SK-N-SH treated with all-trans-retinoic acid at 6 μM for 48 hours (cell line): Measurements from ENCODE around the gene RPS6KA2.

ENCODE experiments used
- ATAC-seq: fragments of 200-7000 bp; cut with Tn5 transposase; 3 replicates; pipeline ENCODE4 v1.9.1; 2020; ENCODE audit warnings: mild to moderate bottlenecking, moderate library complexity
- ARNTL ChIP-seq: fragments of 450-650 bp; formaldehyde crosslinking; IDR thresholded peaks from 2 replicates; pipeline ENCODE4 v1.5.0; 2020; ENCODE audit warnings: low read depth, mild to moderate bottlenecking, moderate library complexity, borderline replicate concordance
- BACH2 ChIP-seq: fragments of 250-450 bp; sonication (Bioruptor Pico); IDR thresholded peaks from 2 replicates; pipeline ENCODE4 v1.9.0; 2021; ENCODE audit warnings: mild to moderate bottlenecking, borderline replicate concordance
- CSDC2 ChIP-seq: fragments of 250-450 bp; sonication (Bioruptor Pico); IDR thresholded peaks from 2 replicates; pipeline ENCODE4 v1.5.0; 2020; ENCODE audit warnings: mild to moderate bottlenecking, moderate library complexity
- ESRRG ChIP-seq: fragments of 250-450 bp; sonication (Bioruptor Pico); IDR thresholded peaks from 2 replicates; pipeline ENCODE4 v1.6.1; 2021; ENCODE audit warnings: mild to moderate bottlenecking
- GLIS3 ChIP-seq: fragments of 250-450 bp; sonication (Bioruptor Pico); IDR thresholded peaks from 2 replicates; pipeline ENCODE4 v1.5.0; 2020; ENCODE audit warnings: mild to moderate bottlenecking, moderate library complexity
- ISL1 ChIP-seq: fragments of 250-450 bp; sonication (Bioruptor Pico); IDR thresholded peaks from 2 replicates; pipeline ENCODE4 v2.1.2; 2022; ENCODE audit warnings: mild to moderate bottlenecking, moderate library complexity
- OSR1 ChIP-seq: fragments of 250-450 bp; sonication (Bioruptor Pico); IDR thresholded peaks from 2 replicates; pipeline ENCODE4 v1.8.0; 2022; ENCODE audit warnings: moderate library complexity, mild to moderate bottlenecking, inconsistent platforms
- PPARA ChIP-seq: fragments of 250-450 bp; sonication (Bioruptor Pico); IDR thresholded peaks from 2 replicates; pipeline ENCODE4 v1.5.0; 2020; ENCODE audit warnings: mild to moderate bottlenecking, borderline replicate concordance
- RARB ChIP-seq: fragments of 250-450 bp; sonication (Bioruptor Pico); IDR thresholded peaks from 2 replicates; pipeline ENCODE4 v1.8.0; 2021; ENCODE audit warnings: mild to moderate bottlenecking, moderate library complexity
- SNAI2 ChIP-seq: fragments of 250-450 bp; sonication (Bioruptor Pico); IDR thresholded peaks from 2 replicates; pipeline ENCODE4 v1.5.0; 2020; ENCODE audit warnings: mild to moderate bottlenecking, moderate library complexity
- TOX ChIP-seq: fragments of 250-450 bp; sonication (Bioruptor Pico); IDR thresholded peaks from 2 replicates; pipeline ENCODE4 v1.8.0; 2021; ENCODE audit warnings: mild to moderate bottlenecking, moderate library complexity, borderline replicate concordance
- ZC3H10 ChIP-seq: fragments of 250-450 bp; sonication (Bioruptor Pico); IDR thresholded peaks from 2 replicates; pipeline ENCODE4 v1.5.1; 2021; ENCODE audit warnings: mild to moderate bottlenecking, moderate library complexity
- ZFP30 ChIP-seq: fragments of 450-650 bp; formaldehyde crosslinking; IDR thresholded peaks from 2 replicates; pipeline ENCODE4 v1.5.0; 2022; ENCODE audit warnings: mild to moderate bottlenecking, moderate library complexity
- ZNF565 ChIP-seq: fragments of 450-650 bp; formaldehyde crosslinking; conservative IDR thresholded peaks from 2 replicates; pipeline ENCODE4 v1.5.0; 2020; ENCODE audit warnings: low read depth, mild to moderate bottlenecking, moderate library complexity
- TF ChIP-seq, protein P1 (sequence below): fragments of 250-450 bp; sonication (Bioruptor Pico); IDR thresholded peaks from 2 replicates; pipeline ENCODE4 v1.8.0; 2020; ENCODE audit warnings: mild to moderate bottlenecking, moderate library complexity, borderline replicate concordance
- TF ChIP-seq, protein P2 (sequence below): fragments of 250-450 bp; sonication (Bioruptor Pico); IDR thresholded peaks from 2 replicates; pipeline ENCODE4 v1.5.1; 2021; ENCODE audit warnings: mild to moderate bottlenecking, moderate library complexity
- TF ChIP-seq, protein P3 (sequence below): fragments of 250-450 bp; sonication (Bioruptor Pico); IDR thresholded peaks from 2 replicates; pipeline ENCODE4 v1.8.0; 2021; ENCODE audit warnings: low read depth, mild to moderate bottlenecking, moderate library complexity, borderline replicate concordance
- TF ChIP-seq, protein P4 (sequence below): fragments of 250-450 bp; sonication (Bioruptor Pico); IDR thresholded peaks from 2 replicates; pipeline ENCODE4 v1.5.0; 2020; ENCODE audit warnings: mild to moderate bottlenecking, moderate library complexity
- TF ChIP-seq, protein P5 (sequence below): fragments of 250-450 bp; sonication (Bioruptor Pico); IDR thresholded peaks from 2 replicates; pipeline ENCODE4 v1.5.1; 2020; ENCODE audit warnings: low read depth, mild to moderate bottlenecking, moderate library complexity

RPS6KA2 gene

DNA sequence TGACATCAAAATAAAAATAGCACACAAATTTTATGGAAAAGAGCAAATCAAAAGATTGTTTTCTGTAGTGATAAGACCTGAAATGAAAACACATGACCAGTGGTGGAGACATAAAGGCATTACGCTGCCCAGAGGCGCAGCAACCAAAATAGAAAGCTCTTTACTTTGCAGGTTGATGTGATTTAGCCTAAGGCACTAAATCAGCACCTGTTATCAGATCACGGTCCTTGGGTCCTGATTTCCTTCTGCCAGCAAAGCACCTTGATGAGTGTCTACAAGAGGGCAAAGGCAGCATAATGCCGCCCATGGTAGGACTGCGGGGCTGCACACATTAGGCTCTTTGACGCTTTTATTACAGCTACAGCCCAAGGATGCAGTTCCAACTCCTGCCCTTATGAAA is 21.3 kb downstream of the RPS6KA2 start:
- TF ChIP-seq RARB (CRISPR knock-in tag) (no peak), SNAI2 (CRISPR knock-in tag) (no peak), TOX (CRISPR knock-in tag) (no peak), ISL1 (CRISPR knock-in tag) (no peak), GLIS3 (CRISPR knock-in tag) (no peak)
- TF ChIP-seq, protein P1, sequence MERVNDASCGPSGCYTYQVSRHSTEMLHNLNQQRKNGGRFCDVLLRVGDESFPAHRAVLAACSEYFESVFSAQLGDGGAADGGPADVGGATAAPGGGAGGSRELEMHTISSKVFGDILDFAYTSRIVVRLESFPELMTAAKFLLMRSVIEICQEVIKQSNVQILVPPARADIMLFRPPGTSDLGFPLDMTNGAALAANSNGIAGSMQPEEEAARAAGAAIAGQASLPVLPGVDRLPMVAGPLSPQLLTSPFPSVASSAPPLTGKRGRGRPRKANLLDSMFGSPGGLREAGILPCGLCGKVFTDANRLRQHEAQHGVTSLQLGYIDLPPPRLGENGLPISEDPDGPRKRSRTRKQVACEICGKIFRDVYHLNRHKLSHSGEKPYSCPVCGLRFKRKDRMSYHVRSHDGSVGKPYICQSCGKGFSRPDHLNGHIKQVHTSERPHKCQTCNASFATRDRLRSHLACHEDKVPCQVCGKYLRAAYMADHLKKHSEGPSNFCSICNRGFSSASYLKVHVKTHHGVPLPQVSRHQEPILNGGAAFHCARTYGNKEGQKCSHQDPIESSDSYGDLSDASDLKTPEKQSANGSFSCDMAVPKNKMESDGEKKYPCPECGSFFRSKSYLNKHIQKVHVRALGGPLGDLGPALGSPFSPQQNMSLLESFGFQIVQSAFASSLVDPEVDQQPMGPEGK (CRISPR knock-in tag) = no peak
- TF ChIP-seq, protein P2, sequence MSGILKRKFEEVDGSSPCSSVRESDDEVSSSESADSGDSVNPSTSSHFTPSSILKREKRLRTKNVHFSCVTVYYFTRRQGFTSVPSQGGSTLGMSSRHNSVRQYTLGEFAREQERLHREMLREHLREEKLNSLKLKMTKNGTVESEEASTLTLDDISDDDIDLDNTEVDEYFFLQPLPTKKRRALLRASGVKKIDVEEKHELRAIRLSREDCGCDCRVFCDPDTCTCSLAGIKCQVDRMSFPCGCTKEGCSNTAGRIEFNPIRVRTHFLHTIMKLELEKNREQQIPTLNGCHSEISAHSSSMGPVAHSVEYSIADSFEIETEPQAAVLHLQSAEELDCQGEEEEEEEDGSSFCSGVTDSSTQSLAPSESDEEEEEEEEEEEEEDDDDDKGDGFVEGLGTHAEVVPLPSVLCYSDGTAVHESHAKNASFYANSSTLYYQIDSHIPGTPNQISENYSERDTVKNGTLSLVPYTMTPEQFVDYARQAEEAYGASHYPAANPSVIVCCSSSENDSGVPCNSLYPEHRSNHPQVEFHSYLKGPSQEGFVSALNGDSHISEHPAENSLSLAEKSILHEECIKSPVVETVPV (CRISPR knock-in tag) = no peak
- no peak for ATAC-seq

DNA sequence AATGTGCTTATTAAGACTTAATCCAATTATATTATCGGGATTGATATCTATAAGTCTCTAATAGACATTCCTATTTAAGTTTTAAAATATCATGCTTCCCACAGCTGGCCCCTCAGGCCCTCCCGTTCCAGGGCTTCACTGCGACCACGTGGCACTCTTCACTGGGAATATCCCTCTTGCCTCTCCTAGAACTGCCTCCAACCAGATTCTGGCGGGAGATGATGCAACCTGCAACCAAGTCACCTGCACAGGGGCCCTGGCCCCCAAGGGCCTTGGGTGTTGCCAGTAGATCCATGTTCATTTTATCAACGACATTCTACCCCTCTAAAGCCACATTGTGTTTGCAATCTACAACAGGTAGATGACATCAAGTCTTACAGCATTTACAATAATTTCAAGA is 22.1 kb downstream of the RPS6KA2 start:
- TF ChIP-seq SNAI2 (CRISPR knock-in tag) (no peak), OSR1 (no peak), ZFP30 (CRISPR knock-in tag) (no peak), ESRRG (CRISPR knock-in tag) (no peak), ZC3H10 (no peak), ISL1 (CRISPR knock-in tag) (no peak), BACH2 (no peak), TOX (CRISPR knock-in tag) (no peak), CSDC2 (no peak), GLIS3 (CRISPR knock-in tag) (no peak), ZNF565 (CRISPR knock-in tag) (no peak), ARNTL (CRISPR knock-in tag) (no peak), PPARA (CRISPR knock-in tag) (no peak)
- TF ChIP-seq, protein P3, sequence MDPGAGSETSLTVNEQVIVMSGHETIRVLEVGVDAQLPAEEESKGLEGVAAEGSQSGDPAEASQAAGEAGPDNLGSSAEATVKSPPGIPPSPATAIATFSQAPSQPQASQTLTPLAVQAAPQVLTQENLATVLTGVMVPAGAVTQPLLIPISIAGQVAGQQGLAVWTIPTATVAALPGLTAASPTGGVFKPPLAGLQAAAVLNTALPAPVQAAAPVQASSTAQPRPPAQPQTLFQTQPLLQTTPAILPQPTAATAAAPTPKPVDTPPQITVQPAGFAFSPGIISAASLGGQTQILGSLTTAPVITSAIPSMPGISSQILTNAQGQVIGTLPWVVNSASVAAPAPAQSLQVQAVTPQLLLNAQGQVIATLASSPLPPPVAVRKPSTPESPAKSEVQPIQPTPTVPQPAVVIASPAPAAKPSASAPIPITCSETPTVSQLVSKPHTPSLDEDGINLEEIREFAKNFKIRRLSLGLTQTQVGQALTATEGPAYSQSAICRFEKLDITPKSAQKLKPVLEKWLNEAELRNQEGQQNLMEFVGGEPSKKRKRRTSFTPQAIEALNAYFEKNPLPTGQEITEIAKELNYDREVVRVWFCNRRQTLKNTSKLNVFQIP (CRISPR knock-in tag) = no peak
- TF ChIP-seq, protein P4, sequence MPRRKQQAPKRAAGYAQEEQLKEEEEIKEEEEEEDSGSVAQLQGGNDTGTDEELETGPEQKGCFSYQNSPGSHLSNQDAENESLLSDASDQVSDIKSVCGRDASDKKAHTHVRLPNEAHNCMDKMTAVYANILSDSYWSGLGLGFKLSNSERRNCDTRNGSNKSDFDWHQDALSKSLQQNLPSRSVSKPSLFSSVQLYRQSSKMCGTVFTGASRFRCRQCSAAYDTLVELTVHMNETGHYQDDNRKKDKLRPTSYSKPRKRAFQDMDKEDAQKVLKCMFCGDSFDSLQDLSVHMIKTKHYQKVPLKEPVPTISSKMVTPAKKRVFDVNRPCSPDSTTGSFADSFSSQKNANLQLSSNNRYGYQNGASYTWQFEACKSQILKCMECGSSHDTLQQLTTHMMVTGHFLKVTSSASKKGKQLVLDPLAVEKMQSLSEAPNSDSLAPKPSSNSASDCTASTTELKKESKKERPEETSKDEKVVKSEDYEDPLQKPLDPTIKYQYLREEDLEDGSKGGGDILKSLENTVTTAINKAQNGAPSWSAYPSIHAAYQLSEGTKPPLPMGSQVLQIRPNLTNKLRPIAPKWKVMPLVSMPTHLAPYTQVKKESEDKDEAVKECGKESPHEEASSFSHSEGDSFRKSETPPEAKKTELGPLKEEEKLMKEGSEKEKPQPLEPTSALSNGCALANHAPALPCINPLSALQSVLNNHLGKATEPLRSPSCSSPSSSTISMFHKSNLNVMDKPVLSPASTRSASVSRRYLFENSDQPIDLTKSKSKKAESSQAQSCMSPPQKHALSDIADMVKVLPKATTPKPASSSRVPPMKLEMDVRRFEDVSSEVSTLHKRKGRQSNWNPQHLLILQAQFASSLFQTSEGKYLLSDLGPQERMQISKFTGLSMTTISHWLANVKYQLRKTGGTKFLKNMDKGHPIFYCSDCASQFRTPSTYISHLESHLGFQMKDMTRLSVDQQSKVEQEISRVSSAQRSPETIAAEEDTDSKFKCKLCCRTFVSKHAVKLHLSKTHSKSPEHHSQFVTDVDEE (CRISPR knock-in tag) = no peak
- TF ChIP-seq, protein P1 (CRISPR knock-in tag) = no peak
- TF ChIP-seq, protein P5, sequence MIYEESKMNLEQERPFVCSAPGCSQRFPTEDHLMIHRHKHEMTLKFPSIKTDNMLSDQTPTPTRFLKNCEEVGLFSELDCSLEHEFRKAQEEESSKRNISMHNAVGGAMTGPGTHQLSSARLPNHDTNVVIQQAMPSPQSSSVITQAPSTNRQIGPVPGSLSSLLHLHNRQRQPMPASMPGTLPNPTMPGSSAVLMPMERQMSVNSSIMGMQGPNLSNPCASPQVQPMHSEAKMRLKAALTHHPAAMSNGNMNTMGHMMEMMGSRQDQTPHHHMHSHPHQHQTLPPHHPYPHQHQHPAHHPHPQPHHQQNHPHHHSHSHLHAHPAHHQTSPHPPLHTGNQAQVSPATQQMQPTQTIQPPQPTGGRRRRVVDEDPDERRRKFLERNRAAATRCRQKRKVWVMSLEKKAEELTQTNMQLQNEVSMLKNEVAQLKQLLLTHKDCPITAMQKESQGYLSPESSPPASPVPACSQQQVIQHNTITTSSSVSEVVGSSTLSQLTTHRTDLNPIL (CRISPR knock-in tag) = no peak
- TF ChIP-seq, protein P2 (CRISPR knock-in tag) = no peak
- ATAC-seq = no peak
